DND-41 (cell line): Measurements from ENCODE around the gene PALMD.

Experiments used
- ATAC-seq: fragments of 200-7000 bp; cut with Tn5 transposase; 3 replicates; pipeline ENCODE4 v1.9.1; 2021; ENCODE audit warnings: low read depth; ENCODE audit not compliant: insufficient read depth
- DNase-seq: peaks from one replicate; pipeline ENCODE4 v3.0.0-alpha.2; 2020
- H2AFZ ChIP-seq: 2 replicates; pipeline ENCODE4 v1.6.0; 2012; ENCODE audit warnings: low read depth, low read length
- H3K27ac ChIP-seq: 2 replicates; pipeline ENCODE4 v1.5.1; 2012; ENCODE audit warnings: low read length, inconsistent platforms
- H3K27me3 ChIP-seq: fragments of 200-600 bp; sonication (generic); 2 replicates; pipeline ENCODE4 v1.6.0; 2012; ENCODE audit warnings: low read length, mild to moderate bottlenecking, inconsistent platforms; ENCODE audit not compliant: insufficient read depth, poor library complexity
- H3K36me3 ChIP-seq: 2 replicates; pipeline ENCODE4 v1.5.1; 2012; ENCODE audit warnings: low read length, inconsistent platforms; ENCODE audit not compliant: insufficient read depth
- H3K4me1 ChIP-seq: 2 replicates; pipeline ENCODE4 v1.5.1; 2012; ENCODE audit warnings: mild to moderate bottlenecking, low read length; ENCODE audit not compliant: insufficient read depth
- H3K4me2 ChIP-seq: 2 replicates; pipeline ENCODE4 v1.6.0; 2012; ENCODE audit warnings: mild to moderate bottlenecking, moderate library complexity, low read length, inconsistent platforms; ENCODE audit not compliant: insufficient read depth
- H3K4me3 ChIP-seq, 2 experiments: fragments of 200-600 bp in 1 of 2; shearing (Covaris generic) in 1 of 2; 2 replicates each; pipeline ENCODE4 v1.5.1; 2012 to 2016; ENCODE audit warnings: inconsistent platforms in 2 of 2, low read length in 2 of 2, mild to moderate bottlenecking in 2 of 2, low read depth in 1 of 2, moderate library complexity in 1 of 2
- H3K79me2 ChIP-seq: 2 replicates; pipeline ENCODE4 v1.6.0; 2012; ENCODE audit warnings: low read length, inconsistent platforms; ENCODE audit not compliant: insufficient read depth
- H3K9ac ChIP-seq: 2 replicates; pipeline ENCODE4 v1.6.0; 2012; ENCODE audit warnings: low read depth, mild to moderate bottlenecking, inconsistent platforms, low read length, moderate library complexity
- H3K9me3 ChIP-seq: 2 replicates; pipeline ENCODE4 v1.5.1; 2012; ENCODE audit warnings: low read length, moderate library complexity, mild to moderate bottlenecking, inconsistent platforms; ENCODE audit not compliant: insufficient read depth, severe bottlenecking
- H4K20me1 ChIP-seq: 2 replicates; pipeline ENCODE4 v1.6.0; 2012; ENCODE audit warnings: low read length; ENCODE audit not compliant: insufficient read depth
- CTCF ChIP-seq: IDR thresholded peaks from 2 replicates; pipeline ENCODE4 v1.5.1; 2012; ENCODE audit warnings: borderline replicate concordance, low read length, moderate library complexity, mild to moderate bottlenecking; ENCODE audit not compliant: poor library complexity, severe bottlenecking; ENCODE audit errors: extremely low read depth
- EZH2 ChIP-seq: IDR thresholded peaks from 3 replicates; pipeline ENCODE4 v1.6.1; 2012; ENCODE audit warnings: borderline replicate concordance, low read depth, mild to moderate bottlenecking, moderate library complexity, low read length, inconsistent platforms; ENCODE audit not compliant: severe bottlenecking

The PALMD gene

GRCh38 chr1:99710994-99711393 is 65.1 kb downstream of the PALMD start:
- DNase-seq (no peak), ATAC-seq (no peak)
- Histone ChIP-seq H3K36me3 (peaks cover 26% of the 10 kb centered on the region), H3K27ac (no peak overlapping the region), H3K79me2 (no peaks in the 10 kb centered on the region), H2AFZ (no peak overlapping the region), H3K9me3 (no peaks in the 10 kb centered on the region), H3K27me3 (no peaks in the 10 kb centered on the region), H4K20me1 (no peaks in the 10 kb centered on the region), H3K9ac (no peak overlapping the region), H3K4me2 (no peak overlapping the region), H3K4me1 (no peaks in the 10 kb centered on the region), H3K4me3 (no peak overlapping the region)
- TF ChIP-seq CTCF (no peak), EZH2 (no peak)

- H2AFZ ChIP-seq, result no peak overlapping the region
- no peak overlapping the region for H3K4me3 ChIP-seq
- no peaks in the 10 kb centered on the region for H4K20me1 ChIP-seq
- TF ChIP-seq EZH2 (no peak), CTCF (no peak)
- no peak overlapping the region for H3K27ac ChIP-seq
- no peaks in the 10 kb centered on the region for H3K27me3 ChIP-seq
- DNase-seq, result no peak
- H3K9me3 ChIP-seq, result no peaks in the 10 kb centered on the region
- no peak overlapping the region for H3K4me2 ChIP-seq
- no peaks in the 10 kb centered on the region for H3K4me1 ChIP-seq
- ATAC-seq, result no peak
- peaks cover 33% of the 10 kb centered on the region for H3K36me3 ChIP-seq
- no peak overlapping the region for H3K9ac ChIP-seq
- H3K79me2 ChIP-seq, result no peaks in the 10 kb centered on the region
These were observed 67.1 kb downstream of the PALMD start for GRCh38 chr1:99713006-99713405.

DNA sequence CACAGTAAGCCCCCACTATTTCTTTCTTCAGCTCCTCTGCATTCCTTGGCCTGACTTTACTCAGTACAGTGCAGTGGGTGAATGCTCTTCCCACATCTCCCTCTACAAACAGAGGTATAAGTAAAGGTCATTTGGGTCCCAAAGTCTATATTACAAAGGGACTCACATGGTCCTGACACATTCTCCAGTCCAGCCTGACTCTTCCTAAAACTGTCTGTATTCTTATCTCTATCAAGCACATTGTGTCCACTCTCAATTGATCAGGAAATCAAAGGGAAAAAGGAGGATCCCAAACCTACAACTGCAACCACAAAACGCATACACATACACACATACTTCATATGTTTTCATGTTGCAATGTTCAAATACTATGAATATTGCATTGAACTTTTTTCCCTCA is 71.1 kb downstream of the PALMD start:
- Histone ChIP-seq H3K27ac (no peak overlapping the region), H4K20me1 (no peaks in the 10 kb centered on the region), H3K4me2 (no peak overlapping the region), H3K79me2 (no peaks in the 10 kb centered on the region), H3K4me1 (no peaks in the 10 kb centered on the region), H2AFZ (no peak overlapping the region), H3K9me3 (no peaks in the 10 kb centered on the region), H3K36me3 (peaks cover 14% of the 10 kb centered on the region; the same call in 1 of the 2 replicates), H3K9ac (no peak overlapping the region), H3K4me3 (no peak overlapping the region), H3K27me3 (no peaks in the 10 kb centered on the region)
- TF ChIP-seq EZH2 (no peak), CTCF (no peak)
- no peak for DNase-seq
- ATAC-seq, result no peak

GRCh38 chr1:99723251-99723650 is 77.3 kb downstream of the PALMD start:
- H3K27ac ChIP-seq, result no peak overlapping the region
- no peaks in the 10 kb centered on the region for H4K20me1 ChIP-seq
- 0 out of 2 replicates have a peak, but pooled peaks cover 3% of the 10 kb centered on the region for H3K36me3 ChIP-seq
- no peak for DNase-seq
- no peak overlapping the region for H3K9ac ChIP-seq
- H3K9me3 ChIP-seq, result no peaks in the 10 kb centered on the region
- no peaks in the 10 kb centered on the region for H3K4me1 ChIP-seq
- H2AFZ ChIP-seq, result no peak overlapping the region
- H3K27me3 ChIP-seq, result no peaks in the 10 kb centered on the region
- H3K4me3 ChIP-seq, result no peak overlapping the region
- H3K79me2 ChIP-seq, result no peaks in the 10 kb centered on the region
- H3K4me2 ChIP-seq, result no peak overlapping the region
- no peak for ATAC-seq
- no peak for TF ChIP-seq EZH2
- TF ChIP-seq CTCF, result no peak
